HG02798 (cell line): Measurements from ENCODE around the gene PPP1R1A.

ENCODE experiments used
- ATAC-seq: cut with Tn5 transposase; IDR thresholded peaks from one replicate; pipeline ENCODE4 v1.9.1; 2021; ENCODE audit warnings: mild to moderate bottlenecking; ENCODE audit not compliant: unreplicated experiment, poor library complexity

The PPP1R1A gene, protein sequence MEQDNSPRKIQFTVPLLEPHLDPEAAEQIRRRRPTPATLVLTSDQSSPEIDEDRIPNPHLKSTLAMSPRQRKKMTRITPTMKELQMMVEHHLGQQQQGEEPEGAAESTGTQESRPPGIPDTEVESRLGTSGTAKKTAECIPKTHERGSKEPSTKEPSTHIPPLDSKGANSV

DNA sequence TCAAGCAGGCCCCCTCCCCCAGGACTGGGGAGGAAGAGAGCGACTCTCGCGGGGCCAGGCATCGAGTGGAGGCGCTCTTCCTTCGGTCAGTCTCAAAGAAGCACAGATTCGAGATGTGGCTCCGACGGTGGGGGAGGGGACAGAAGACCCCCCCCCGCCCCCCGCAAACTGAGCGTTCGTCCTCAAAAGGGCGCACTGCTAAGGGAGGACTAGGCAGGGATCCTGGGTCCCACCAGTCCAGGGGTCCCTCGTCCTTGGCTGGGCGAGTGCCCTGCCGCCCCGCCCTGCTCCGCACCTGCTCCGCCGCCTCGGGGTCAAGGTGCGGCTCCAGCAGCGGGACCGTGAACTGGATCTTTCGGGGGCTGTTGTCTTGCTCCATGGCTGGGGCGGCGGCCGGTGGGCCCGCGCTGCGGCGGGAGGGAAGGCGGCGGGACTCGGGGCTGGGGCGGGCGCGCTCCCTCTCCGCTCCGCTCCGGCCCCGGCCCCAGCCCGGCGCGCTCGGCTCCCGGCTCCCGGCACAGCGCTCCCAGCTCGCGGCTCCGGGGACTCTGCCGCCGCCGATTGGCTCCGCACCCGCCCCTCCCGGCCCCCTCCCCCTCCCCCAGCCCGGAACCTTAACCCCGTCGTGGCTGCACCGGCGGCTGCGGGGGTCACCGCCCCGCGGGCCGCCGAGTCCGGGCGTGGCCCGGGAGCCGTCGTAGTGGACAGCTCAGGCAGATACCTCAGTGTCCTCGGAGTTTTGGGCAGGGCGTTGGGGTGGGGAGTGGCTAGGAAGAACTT is at the start of gene PPP1R1A:
TSS of gene PPP1R1A (minus strand) at position 550 of the 780 bp plus-strand sequence. CDS start at position 379, 171 bp downstream.
- ATAC-seq: no peak

DNA sequence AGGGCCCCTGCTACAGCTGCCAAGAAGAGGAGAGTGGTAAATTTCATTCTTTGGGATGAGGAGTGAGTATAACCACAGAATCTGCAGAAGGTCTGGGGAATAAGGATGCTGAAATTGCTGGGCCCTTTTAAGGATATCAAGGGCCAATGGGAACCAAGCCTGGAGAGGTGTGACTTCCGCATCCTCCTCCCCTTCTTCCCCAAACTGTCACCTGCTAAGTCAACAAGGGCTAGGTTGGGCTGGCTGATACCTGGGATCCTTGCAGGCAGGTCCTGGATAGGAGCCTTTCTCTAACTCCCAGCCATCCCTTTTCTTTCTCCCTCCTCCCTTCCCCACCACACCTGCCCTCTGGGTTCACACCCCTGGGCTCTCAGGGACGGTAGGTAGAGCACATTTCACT is 46.3 kb upstream of the PPP1R1A start, which contains the start of gene LACRT:
TSS of gene LACRT (minus strand) at position 101 of the 400 bp plus-strand sequence. CDS start at position 47, 54 bp downstream.
- no peak for ATAC-seq

DNA sequence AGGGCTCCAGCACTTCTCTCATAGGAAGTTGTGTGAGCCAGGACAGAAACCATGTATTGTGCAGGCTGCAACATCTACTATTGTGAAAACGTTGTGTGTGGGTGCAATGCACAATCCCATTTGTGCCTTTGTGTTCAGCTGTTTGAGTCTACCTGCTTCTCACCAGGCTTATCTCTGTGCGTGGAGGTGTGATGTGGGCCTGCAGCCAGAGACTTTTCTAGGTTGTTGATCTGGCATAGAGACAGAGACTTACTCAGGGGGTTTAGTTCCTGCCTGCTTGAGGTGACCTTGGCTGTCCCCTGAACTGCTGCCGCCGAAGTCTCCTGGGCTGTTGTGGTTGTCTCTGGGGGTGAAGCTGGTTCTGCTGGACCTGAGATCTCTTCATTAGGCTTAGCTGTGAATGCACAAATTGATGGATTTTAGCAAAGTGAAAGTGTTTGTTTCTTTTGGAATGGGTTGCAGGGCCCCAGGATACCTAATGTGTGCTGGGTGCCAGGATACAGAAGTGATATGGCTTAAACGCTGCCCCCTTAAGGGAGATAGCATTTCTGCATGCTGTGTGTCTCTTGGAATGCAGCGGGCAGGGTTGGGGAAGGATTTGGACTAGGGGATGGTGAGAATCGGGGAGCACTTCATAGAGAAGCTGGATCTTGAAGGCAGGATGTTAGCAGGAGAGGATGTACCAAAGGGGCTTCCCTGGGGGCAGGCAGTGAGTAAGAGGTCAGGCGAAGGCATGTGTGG is 43.7 kb upstream of the PPP1R1A start:
- ATAC-seq: no peak

DNA sequence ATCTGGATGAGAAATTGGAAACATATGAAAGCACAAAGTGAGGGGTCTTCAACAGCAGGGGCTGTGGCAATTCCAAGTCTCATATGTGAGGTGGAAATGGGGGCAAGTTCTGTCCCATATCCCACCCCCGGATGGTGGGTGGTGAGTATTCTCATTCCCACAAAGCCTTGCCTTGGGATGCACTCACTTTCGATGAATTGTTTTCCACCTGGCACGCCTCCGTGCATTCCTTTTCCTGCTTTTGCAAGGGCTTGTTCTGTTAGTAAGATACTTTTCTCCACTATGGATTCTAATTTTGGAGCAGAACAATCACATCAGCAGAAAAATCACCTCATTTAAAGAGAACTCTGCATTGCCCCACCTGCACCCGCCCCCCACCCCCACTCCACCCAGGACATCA is 43.1 kb upstream of the PPP1R1A start:
- ATAC-seq: no peak

DNA sequence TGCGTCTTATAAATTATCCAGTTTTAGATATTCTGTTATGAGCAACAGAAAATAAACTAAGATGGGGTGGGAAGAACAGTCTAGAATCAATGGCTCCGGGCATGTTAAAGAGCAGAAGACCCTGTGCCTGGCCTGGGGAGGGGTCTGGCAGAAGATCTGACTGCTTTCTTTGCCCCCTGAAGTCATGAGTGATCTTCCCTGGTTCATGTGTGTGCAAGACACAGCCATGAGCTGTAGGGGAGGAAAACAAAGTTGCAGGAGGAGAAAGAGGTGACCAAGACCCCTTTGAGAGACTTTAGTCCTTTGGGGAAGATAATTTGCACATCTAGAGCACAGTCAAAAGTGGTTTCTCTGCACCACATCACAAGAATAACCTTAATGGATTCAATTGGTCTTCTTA is 41.5 kb upstream of the PPP1R1A start:
- no peak for ATAC-seq

DNA sequence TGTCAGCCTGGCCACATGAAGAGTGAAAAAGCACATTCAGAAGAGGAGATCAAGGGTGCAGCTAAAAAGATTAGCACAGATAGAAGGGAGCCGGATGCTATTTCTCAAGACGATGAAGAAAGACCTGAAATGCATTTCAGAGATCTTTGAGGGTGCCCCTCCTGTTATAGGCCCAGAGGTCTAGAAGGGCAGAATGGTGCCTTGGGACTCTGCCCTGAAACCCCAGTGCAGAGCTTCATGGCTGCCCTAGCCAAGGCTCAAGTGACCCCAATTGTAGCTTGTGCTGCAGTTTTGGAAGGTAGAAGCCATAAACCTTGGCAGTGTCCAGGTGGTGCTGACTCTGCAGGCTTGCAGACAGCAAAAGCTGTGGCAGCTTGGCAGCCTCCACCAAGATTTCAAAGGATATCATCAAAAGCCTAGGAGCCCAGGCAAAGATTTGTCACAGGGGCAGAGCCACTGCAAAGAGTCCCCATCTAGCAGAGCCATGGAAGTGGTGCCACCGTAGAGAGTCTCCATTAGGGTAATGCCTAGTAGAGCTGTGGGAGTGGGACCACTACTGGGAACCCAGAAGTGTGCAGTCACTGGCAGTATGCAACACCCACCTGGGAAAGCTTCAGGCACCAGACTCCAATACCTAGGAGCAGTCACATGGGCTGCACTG is 39.9 kb upstream of the PPP1R1A start:
- no peak for ATAC-seq

DNA sequence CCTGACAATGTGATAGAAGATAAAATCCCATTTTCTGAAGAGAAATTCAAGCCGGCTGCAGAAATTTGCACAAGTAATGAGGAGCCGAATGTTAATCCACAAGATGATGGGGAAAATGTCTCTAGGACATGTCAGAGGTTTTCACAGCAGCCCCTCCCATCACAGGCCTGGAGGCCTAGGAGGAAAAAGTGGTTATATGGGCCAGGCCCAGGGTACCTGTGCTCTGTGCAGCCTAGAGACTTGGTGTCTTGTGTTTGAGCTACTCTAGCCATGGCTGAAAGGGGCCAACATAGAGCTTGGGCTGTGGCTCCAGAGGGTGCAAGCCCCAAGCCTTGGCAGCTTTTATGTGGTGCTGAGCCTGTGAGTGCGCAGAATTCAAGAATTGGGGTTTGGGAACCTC is 38.8 kb upstream of the PPP1R1A start:
- no peak for ATAC-seq

DNA sequence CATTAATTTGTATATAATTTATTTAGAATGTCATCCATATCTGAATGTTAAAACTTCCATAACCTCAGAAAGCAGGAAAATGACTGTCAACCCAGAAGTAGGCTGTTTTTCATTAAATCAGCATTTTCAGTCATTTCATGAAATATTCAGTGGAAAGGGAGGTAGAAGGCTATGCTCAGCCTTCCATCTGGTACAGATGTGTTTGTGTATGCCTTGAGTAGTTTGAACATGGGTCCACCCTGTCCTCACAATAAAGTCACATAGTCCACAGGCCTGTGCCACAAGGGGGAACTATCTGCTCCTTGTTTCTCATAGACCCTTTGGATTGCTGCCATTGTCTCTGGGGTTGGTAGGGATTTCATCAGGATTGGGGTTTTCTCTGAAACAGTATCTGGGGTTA is 37.1 kb upstream of the PPP1R1A start:
- no peak for ATAC-seq

DNA sequence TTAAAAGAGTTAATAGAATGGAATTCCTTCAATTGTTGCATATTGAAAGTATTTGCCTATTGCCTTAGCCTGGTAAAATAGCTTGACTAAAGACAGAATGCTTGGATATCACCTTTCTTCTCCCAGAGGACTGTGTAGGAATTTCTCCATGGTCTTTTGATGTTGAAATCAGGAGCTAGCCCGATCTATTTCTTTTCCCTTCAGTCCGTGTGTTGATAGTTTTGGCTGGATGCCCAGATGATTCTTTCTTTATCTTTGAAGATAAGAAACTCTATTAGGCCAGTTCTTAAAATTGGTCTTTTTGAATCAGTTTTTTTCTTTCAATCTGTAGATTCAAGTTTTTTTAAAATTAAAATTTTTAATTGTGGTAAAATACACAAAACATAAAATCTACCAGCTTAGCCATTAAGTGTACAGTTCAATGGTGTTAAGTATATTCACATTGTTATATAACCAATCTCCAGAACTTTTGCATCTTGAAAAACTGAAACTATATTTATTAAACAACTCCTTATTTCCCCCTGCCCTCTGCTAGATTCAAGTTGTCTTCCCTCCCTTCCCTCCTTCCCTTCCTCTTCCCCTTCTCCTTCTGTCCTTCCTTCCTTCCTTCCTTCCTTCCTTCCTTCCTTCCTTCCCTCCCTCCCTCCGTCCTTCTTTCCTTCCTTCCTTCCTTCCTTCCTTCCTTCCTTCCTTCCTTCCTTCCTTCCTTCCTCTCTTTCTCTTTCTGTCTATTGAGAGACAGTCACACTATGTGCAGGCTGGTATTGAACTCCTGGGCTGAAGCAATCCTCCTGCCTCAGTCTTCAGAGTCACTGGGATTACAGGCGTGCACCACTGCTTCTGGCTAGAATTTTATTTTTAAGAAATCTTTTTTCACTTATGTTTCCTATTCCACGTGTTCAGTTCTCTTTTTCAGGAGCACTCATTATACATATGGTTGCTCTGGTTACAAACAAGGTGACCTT is 36.1 kb upstream of the PPP1R1A start:
- no peak for ATAC-seq

DNA sequence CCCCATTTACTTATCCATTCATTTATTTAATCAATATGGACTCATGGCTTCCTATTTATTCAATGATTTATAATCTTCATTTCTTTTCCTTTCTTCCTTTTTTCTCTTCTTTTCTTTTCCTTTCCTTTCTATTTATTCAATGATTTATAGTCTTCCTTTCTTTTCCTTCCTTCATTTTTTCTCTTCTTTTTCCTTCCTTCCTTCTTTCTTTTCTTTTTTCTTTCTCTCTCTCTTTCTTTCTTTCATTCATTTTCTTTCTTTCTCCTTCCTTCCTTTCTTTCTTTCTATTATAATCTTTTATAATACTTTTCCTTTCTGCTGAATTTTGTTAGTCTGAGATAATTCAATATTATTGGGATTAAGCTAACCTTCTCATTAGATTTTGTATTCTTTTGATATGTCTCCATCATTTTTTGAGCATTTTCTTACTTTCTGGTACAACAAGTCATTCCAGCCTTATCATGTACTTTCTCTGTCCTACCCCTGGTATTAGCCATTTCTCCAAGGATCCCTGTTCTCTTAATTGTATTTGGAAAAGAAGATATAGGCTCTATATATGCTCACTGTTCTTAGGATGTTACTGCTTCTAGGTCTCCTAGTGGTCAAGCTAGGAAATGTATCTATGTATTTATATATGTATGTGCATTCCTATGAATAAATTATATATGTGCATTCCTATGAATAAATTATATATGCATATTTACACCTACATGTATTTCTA is 34.2 kb upstream of the PPP1R1A start:
- ATAC-seq: no peak

DNA sequence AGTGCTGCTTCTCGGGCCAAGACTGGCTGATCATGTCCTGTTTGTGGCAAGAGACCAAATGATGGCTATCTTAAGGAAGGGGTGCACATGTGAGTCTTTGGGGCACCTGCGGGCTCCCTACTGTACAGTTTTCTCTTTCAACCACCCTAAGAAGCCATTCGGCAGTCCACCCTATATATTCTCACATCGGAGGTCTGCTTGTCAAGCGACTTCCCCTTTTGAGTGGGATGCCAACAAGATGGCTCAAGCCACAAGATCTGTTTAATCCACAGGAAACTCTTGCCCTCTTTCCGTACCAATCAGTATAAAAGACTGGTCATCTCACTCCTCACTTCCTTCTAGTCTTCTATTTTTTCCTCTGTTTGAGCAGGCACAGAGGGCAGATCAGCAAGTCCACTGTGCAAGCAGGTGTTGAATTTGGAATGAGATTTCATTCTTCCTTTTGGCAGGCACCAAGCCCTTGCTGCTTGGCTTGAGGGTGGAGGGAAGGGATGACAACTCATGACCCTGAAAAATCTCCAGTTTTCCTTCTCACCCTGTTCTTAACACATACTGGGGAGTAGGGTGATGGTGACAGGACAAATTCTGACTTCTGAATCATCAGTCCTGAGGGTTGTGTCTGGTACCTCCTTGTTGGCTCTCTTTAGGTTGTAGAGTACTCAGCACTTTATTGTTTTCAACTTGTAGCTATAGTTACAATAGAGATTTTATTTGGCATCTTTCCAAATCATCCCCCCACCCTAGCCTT is 28.6 kb upstream of the PPP1R1A start:
- no peak for ATAC-seq

DNA sequence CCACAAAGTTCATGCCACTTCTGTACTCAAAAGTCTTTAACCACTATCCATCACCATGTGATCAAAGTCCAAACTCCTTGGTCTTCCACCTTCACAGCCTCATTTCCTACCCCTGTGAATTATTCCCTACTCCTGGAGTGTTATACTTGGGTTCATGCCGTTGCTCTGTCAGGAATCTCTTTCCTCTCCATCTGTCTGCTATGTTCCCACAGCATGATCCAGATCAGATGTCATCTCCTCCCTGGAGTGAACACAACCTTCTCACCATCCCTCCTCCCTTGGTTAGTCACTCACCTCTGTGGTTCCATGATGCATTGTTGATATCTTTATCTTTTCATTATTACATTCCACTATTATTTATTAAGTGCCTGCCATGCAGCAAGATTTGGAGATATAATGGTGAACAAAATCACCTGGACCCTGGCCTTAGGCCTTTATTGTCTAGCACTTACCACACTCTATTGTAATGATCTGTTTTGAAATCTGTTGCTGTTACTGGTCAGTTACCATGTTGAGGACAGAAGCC is 23.8 kb upstream of the PPP1R1A start:
- no peak for ATAC-seq

DNA sequence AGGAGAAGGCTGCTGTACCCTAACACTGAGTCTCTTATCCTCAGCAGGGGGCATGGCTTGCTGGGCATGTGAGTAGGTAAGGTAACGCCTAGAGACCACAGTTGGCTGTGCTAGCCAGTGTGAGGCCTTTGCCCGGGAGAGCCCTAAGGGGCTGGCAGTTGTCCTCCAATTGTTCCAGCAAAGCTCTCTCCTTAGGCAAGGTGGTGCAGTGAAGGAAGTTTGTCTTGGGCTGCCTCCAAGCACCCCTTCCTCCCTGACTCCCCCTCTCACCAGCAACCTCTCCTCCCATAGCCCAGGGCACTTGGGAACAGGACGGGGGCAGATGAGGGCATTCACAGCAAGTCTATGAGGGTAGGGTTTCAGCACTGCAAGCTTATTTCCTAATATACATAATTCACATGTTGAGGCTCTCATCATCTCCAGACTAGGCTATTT is 23.3 kb upstream of the PPP1R1A start:
- ATAC-seq: no peak

DNA sequence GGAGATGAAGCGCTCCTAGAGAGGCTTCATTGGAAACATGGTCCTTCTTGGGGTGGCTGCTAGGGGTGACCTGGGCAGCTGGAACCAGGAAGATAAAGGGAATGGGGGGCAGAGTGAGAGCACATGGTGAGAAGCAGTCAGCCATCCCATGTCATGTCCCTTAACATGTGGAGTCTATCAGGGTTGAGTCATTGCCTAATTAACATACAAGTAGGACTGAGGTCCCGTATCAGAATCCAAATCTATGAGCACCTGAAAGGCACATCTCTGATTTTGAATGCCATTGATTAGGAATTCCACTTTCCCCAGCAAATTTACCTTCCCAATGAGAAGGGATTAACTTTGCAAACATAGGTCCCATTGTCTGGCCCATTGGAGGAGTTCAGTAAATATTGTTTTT is 20.3 kb upstream of the PPP1R1A start:
- ATAC-seq: no peak

DNA sequence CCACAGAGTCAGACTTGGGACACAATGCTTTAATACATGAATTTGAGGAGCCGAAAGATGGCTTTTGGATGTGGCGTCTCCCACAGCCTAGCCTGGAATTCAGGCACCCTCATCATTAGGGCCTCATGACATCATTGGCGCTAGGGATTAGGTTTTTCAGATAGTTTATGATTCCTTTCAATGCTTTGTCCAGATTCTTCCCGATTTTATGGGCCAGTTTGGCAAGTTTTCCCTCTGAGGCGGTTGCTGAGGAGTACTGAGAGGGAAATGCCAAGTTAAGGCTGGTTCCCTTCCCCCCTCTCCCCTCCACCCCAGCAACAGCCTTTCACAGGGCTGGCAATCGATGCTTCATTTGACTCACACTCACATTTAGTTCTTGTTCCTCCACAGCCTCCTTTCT is 19.7 kb upstream of the PPP1R1A start:
- no peak for ATAC-seq

DNA sequence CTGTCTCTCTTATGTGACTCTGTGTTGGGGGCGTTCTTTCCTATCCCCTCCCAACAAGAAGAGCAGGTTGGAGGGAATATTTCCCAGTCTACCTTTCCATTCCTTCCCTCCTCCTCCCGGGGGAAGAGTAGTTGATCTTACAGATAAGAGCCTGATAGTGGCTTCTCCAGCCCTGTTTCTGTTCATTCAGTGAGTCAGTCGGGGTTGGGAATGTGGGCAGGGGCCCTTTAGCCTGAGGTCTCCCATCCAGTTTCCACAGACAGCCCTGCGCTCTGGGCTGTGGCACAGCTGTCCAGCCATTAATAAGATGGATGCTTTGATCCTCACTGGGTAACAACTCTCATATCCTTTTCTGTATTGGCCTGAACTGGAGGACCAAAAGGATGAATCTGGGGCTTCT is 18.1 kb upstream of the PPP1R1A start:
- ATAC-seq: no peak

DNA sequence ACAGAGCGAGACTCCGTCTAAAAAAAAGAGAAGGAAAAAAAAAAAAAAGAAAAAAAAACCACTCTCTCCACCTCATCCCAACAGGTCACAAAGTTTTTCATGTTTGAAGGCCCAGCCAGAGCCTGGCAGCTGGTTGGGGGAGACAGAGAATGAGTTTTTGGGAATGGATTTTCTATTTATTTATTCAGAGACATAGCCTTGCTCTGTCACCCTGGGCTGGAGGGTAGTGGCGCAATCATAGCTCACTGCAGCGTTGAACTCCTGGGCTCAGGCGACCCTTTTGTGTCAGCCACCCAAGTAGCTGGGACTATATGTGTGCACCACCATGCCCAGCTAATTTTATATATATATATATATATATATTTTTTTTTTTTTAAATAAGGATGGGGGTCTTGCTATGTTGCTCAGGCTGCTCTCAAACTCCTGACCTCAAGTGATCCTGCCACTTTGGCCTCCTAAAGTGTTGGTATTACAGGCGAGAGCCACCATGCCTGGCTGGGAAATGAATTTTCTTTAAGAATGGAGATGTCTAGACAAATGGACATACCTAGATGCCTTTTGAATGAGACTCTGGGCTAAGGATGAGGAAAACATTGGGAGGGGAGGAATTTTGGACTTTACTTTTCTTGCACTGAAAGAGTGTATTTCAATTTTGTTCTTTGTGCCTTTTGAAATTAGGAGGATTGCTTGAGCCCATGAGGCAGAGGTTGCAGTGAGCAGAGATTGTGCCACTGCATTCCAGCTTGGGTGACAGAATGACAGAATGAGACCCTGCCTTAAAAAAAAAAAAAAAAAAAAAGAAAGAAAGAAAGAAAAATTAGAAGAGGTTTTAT is 16.9 kb upstream of the PPP1R1A start:
- no peak for ATAC-seq
